SK-N-SH (cell line): Measurements from ENCODE around the gene NKD1. TPM values are rescaled to one million over a fixed set of nuclear protein-coding genes. Genes with fewer than 3 reads are reported as not detected.

Source experiments
- CTCF ChIA-PET: fragments of 300-600, 350-600 bp; formaldehyde crosslinking; extraction: SDS; loops from one replicate; lab custom pipeline; 2021; lab: Yijun Ruan, JAX
- POLR2A ChIA-PET: fragments of 350-600 bp; sonication (Branson Sonifier 250); formaldehyde crosslinking; extraction: SDS; loops from one replicate; lab custom pipeline; 2020; ENCODE audit warnings: antibody characterized with exemption, inconsistent platforms; lab: Yijun Ruan, JAX
- DNase-seq: peaks from one replicate; pipeline ENCODE4 v3.0.0; 2012
- H2AFZ ChIP-seq: fragments of 200-600 bp; sonication (generic); 2 replicates; pipeline ENCODE4 v1.8.1; 2016; ENCODE audit warnings: antibody characterized with exemption, mild to moderate bottlenecking, low read depth
- H3F3A ChIP-seq: fragments of 200-600 bp; sonication (generic); replicated peaks from 2 replicates; pipeline ENCODE3; 2016; ENCODE audit warnings: antibody characterized with exemption, mild to moderate bottlenecking; ENCODE audit not compliant: insufficient read depth
- H3K27ac ChIP-seq, 2 experiments: fragments of 200-500 bp in 1 of 2; fragments of 200-600 bp in 1 of 2; sonication (Bioruptor generic) in 1 of 2; sonication (generic), shearing (Covaris generic) in 1 of 2; 2 replicates each; pipeline versions ENCODE4 v1.5.1 to v1.6.1; 2014 to 2016; ENCODE audit warnings: low read depth in 2 of 2, inconsistent platforms in 1 of 2, low read length in 1 of 2, mild to moderate bottlenecking in 1 of 2, mixed read lengths in 1 of 2
- H3K27me3 ChIP-seq: fragments of 200-600 bp; sonication (generic), shearing (Covaris generic); 2 replicates; pipeline ENCODE4 v1.6.1; 2016; ENCODE audit warnings: mixed run types; ENCODE audit not compliant: insufficient read depth
- H3K36me3 ChIP-seq, 2 experiments: fragments of 200-500 bp in 1 of 2; fragments of 200-600 bp in 1 of 2; sonication (Bioruptor generic) in 1 of 2; sonication (generic) in 1 of 2; replicated peaks in 1 of 2; 2 replicates each; pipeline versions ENCODE3 to v1.5.1; 2014 to 2016; ENCODE audit warnings: low read length in 1 of 2, mild to moderate bottlenecking in 1 of 2; ENCODE audit not compliant: insufficient read depth in 2 of 2, control insufficient read depth in 1 of 2
- H3K4me1 ChIP-seq, 2 experiments: fragments of 200-500 bp in 1 of 2; fragments of 200-600 bp in 1 of 2; sonication (Bioruptor generic) in 1 of 2; sonication (generic), shearing (Covaris generic) in 1 of 2; 2 replicates each; pipeline versions ENCODE4 v1.5.1 to v1.6.1; 2014 to 2016; ENCODE audit warnings: low read depth in 1 of 2, low read length in 1 of 2, mixed run types in 1 of 2; ENCODE audit not compliant: insufficient read depth in 2 of 2, control insufficient read depth in 1 of 2
- H3K4me2 ChIP-seq: fragments of 200-600 bp; sonication (generic), shearing (Covaris generic); 2 replicates; pipeline ENCODE4 v1.6.1; 2017; ENCODE audit warnings: mixed run types
- H3K4me3 ChIP-seq, 2 experiments: fragments of 200-500 bp in 1 of 2; fragments of 200-600 bp in 1 of 2; sonication (Bioruptor generic) in 1 of 2; sonication (generic), shearing (Covaris generic) in 1 of 2; 2 replicates each; pipeline versions ENCODE4 v1.5.1 to v1.8.1; 2014 to 2016; ENCODE audit warnings: low read depth in 2 of 2, inconsistent platforms in 1 of 2, low read length in 1 of 2, mild to moderate bottlenecking in 1 of 2, mixed read lengths in 1 of 2, moderate library complexity in 1 of 2
- H3K79me2 ChIP-seq: fragments of 200-600 bp; sonication (generic); 2 replicates; pipeline ENCODE4 v1.8.1; 2017; ENCODE audit warnings: mild to moderate bottlenecking; ENCODE audit not compliant: insufficient read depth
- H3K9ac ChIP-seq: fragments of 200-600 bp; sonication (generic); 2 replicates; pipeline ENCODE4 v1.6.1; 2017; ENCODE audit warnings: mixed run types
- H3K9me2 ChIP-seq: fragments of 200-600 bp; sonication (generic); 2 replicates; pipeline ENCODE4 v1.6.1; 2017; ENCODE audit warnings: mixed run types
- H3K9me3 ChIP-seq: fragments of 200-600 bp; sonication (generic); 2 replicates; pipeline ENCODE4 v1.6.1; 2017; ENCODE audit warnings: mixed run types, mild to moderate bottlenecking, moderate library complexity
- H4K20me1 ChIP-seq: fragments of 200-600 bp; sonication (generic); 2 replicates; pipeline ENCODE4 v1.6.1; 2017; ENCODE audit warnings: mild to moderate bottlenecking, mixed run types; ENCODE audit not compliant: insufficient read depth
- ELF1 ChIP-seq: IDR thresholded peaks from 2 replicates; pipeline ENCODE4 v1.4.0; 2012
- EP300 ChIP-seq, 2 experiments: IDR thresholded peaks; 2 replicates each; pipeline versions ENCODE4 v1.4.0 to v1.6.1; 2012; ENCODE audit warnings: borderline replicate concordance in 1 of 2, low read depth in 1 of 2, low read length in 1 of 2
- EZH2phosphoT487 ChIP-seq: fragments of 200-600 bp; sonication (generic); IDR thresholded peaks from 2 replicates; pipeline ENCODE4 v1.6.1; 2017; ENCODE audit warnings: low read depth, mixed run types, mild to moderate bottlenecking, antibody characterized with exemption, moderate library complexity, borderline replicate concordance
- FOXM1 ChIP-seq: IDR thresholded peaks from 2 replicates; pipeline ENCODE4 v1.4.0; 2012; ENCODE audit warnings: low read depth, mild to moderate bottlenecking
- GABPA ChIP-seq: IDR thresholded peaks from 2 replicates; pipeline ENCODE4 v1.4.0; 2012; ENCODE audit warnings: low read depth, mild to moderate bottlenecking
- JUND ChIP-seq: IDR thresholded peaks from 2 replicates; pipeline ENCODE4 v1.4.0; 2012
- MEF2A ChIP-seq: IDR thresholded peaks from 2 replicates; pipeline ENCODE4 v1.4.0; 2012; ENCODE audit warnings: low read depth, borderline replicate concordance
- NFIC ChIP-seq: IDR thresholded peaks from 2 replicates; pipeline ENCODE4 v1.4.0; 2012; ENCODE audit warnings: borderline replicate concordance
- NRF1 ChIP-seq: IDR thresholded peaks from 2 replicates; pipeline ENCODE4 v1.6.1; 2012; ENCODE audit warnings: low read depth, mild to moderate bottlenecking, low read length
- POLR2AphosphoS5 ChIP-seq: IDR thresholded peaks from 2 replicates; pipeline ENCODE4 v1.6.1; 2012; ENCODE audit warnings: low read depth, low read length
- RFX5 ChIP-seq: IDR thresholded peaks from 2 replicates; pipeline ENCODE4 v1.6.1; 2012; ENCODE audit warnings: mild to moderate bottlenecking, improper control_type of control experiment, low read length
- RXRA ChIP-seq: IDR thresholded peaks from 2 replicates; pipeline ENCODE4 v1.4.0; 2012; ENCODE audit warnings: low read depth, mild to moderate bottlenecking, borderline replicate concordance
- SMC3 ChIP-seq: IDR thresholded peaks from 2 replicates; pipeline ENCODE4 v1.6.1; 2012; ENCODE audit warnings: low read depth, low read length, improper control_type of control experiment
- TAF1 ChIP-seq: IDR thresholded peaks from 2 replicates; pipeline ENCODE4 v1.6.1; 2012; ENCODE audit warnings: low read depth, mild to moderate bottlenecking, low read length, moderate library complexity, borderline replicate concordance
- TCF12 ChIP-seq: IDR thresholded peaks from 2 replicates; pipeline ENCODE4 v1.4.0; 2012
- TEAD4 ChIP-seq: IDR thresholded peaks from 2 replicates; pipeline ENCODE4 v1.4.0; 2012; ENCODE audit warnings: mild to moderate bottlenecking, borderline replicate concordance; ENCODE audit not compliant: insufficient read depth
- USF1 ChIP-seq: IDR thresholded peaks from 2 replicates; pipeline ENCODE4 v1.4.0; 2012; ENCODE audit warnings: low read depth, borderline replicate concordance
- USF2 ChIP-seq: fragments of 150-350 bp; IDR thresholded peaks from 2 replicates; pipeline ENCODE4 v1.6.1; 2017; ENCODE audit warnings: antibody characterized with exemption, low read length, low read depth, borderline replicate concordance
- YY1 ChIP-seq: IDR thresholded peaks from 2 replicates; pipeline ENCODE4 v1.4.0; 2012; ENCODE audit warnings: low read depth, mild to moderate bottlenecking
- WGBS: methylation state at CpG from one replicate; pipeline ENCODE4 v1.1.6; 2017; ENCODE audit warnings: low lambda C conversion rate; 5-methylcytosine and 5-hydroxymethylcytosine counted together
- polyA plus RNA-seq, 3 experiments: library from polyadenylated mRNA; depleted of rRNA; stranded (reverse); fragments of >200 nt; gene quantifications; 2 replicates each; pipeline ENCODE4 v1.2.3, GENCODE V29; 2012
- TF ChIP-seq, protein P1 (sequence below): IDR thresholded peaks from 2 replicates; pipeline ENCODE4; 2012
- TF ChIP-seq, protein P2 (sequence below): IDR thresholded peaks from 2 replicates; pipeline ENCODE4 v1.6.1; 2012; ENCODE audit warnings: mild to moderate bottlenecking, low read depth, low read length, moderate library complexity

The NKD1 gene
- polyA plus RNA-seq, 1 of the 3 experiments (the other 2 are of a cell fraction) = 0.02 TPM

DNA sequence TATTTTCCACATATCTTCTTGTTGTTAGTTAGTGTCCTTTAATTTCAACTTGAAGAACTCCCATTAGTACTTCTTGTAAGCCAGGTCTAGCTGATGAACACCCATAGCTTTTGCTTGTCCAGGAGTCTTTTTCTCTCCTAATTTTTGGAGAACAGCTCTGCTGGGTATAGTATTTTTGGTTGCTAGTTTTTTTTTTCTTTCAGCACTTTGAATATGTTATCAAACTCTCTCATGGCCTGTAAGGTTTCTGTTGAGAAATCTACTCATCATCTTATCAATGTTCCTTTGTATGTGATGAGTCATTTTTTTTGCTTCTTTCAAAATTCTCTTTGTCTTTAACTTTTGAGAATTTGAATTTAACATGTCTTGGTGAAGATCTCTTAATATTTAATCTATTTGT lies 31.8 kb upstream of the NKD1 start:
- H3K4me3 ChIP-seq = no peak overlapping the region
- no peaks in the 10 kb centered on the region for H3K4me1 ChIP-seq
- H2AFZ ChIP-seq = no peak overlapping the region
- no peak overlapping the region for H3K27ac ChIP-seq
- TF ChIP-seq GABPA (no peak), SMC3 (no peak), EZH2phosphoT487 (no peak), NFIC (no peak), YY1 (no peak), RFX5 (no peak), TAF1 (no peak), USF2 (no peak), ELF1 (no peak), POLR2AphosphoS5 (no peak), TCF12 (no peak), RXRA (no peak)
- TF ChIP-seq, protein P1, sequence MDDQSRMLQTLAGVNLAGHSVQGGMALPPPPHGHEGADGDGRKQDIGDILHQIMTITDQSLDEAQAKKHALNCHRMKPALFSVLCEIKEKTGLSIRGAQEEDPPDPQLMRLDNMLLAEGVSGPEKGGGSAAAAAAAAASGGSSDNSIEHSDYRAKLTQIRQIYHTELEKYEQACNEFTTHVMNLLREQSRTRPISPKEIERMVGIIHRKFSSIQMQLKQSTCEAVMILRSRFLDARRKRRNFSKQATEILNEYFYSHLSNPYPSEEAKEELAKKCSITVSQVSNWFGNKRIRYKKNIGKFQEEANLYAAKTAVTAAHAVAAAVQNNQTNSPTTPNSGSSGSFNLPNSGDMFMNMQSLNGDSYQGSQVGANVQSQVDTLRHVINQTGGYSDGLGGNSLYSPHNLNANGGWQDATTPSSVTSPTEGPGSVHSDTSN = no peak
- TF ChIP-seq, protein P2, sequence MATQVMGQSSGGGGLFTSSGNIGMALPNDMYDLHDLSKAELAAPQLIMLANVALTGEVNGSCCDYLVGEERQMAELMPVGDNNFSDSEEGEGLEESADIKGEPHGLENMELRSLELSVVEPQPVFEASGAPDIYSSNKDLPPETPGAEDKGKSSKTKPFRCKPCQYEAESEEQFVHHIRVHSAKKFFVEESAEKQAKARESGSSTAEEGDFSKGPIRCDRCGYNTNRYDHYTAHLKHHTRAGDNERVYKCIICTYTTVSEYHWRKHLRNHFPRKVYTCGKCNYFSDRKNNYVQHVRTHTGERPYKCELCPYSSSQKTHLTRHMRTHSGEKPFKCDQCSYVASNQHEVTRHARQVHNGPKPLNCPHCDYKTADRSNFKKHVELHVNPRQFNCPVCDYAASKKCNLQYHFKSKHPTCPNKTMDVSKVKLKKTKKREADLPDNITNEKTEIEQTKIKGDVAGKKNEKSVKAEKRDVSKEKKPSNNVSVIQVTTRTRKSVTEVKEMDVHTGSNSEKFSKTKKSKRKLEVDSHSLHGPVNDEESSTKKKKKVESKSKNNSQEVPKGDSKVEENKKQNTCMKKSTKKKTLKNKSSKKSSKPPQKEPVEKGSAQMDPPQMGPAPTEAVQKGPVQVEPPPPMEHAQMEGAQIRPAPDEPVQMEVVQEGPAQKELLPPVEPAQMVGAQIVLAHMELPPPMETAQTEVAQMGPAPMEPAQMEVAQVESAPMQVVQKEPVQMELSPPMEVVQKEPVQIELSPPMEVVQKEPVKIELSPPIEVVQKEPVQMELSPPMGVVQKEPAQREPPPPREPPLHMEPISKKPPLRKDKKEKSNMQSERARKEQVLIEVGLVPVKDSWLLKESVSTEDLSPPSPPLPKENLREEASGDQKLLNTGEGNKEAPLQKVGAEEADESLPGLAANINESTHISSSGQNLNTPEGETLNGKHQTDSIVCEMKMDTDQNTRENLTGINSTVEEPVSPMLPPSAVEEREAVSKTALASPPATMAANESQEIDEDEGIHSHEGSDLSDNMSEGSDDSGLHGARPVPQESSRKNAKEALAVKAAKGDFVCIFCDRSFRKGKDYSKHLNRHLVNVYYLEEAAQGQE = no peak
- POLR2A ChIA-PET = no interaction called here
- no peaks in the 10 kb centered on the region for H3K36me3 ChIP-seq
- H3K27me3 ChIP-seq = no peaks in the 10 kb centered on the region
- H3K4me2 ChIP-seq = no peak overlapping the region
- no peak for DNase-seq
- H3K9me2 ChIP-seq = no peaks in the 10 kb centered on the region
- H3F3A ChIP-seq = no peaks in the 10 kb centered on the region
- no peak overlapping the region for H3K9ac ChIP-seq
- H3K79me2 ChIP-seq = no peaks in the 10 kb centered on the region
- H4K20me1 ChIP-seq = no peaks in the 10 kb centered on the region
- CTCF ChIA-PET = interaction anchor here (0.9 to 1.0 kb wide), 3 partner anchors 12 to 31 kb away, joined by 3 read pairs; no protein-coding TSS in a partner anchor
- H3K9me3 ChIP-seq = no peaks in the 10 kb centered on the region

DNA sequence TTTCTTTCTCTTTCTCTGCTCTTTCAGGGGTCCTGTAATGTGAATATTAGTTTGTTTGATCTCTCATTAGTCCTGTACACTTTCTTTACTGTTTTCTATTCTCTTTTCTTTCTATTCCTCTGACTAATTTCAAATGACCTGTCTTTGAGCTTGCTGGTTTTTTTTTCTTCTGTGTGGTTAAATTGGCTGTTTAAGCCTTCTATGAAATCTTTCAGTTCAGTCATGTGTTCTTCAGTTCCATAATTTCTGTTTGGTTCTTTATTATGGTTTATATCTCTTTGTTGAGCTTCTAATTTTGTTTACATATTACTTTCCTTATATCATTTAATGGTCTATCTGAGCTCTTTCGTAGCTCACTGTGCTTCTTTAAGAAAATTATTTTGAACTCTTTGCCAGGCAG lies 31.3 kb upstream of the NKD1 start:
- H3F3A ChIP-seq = no peaks in the 10 kb centered on the region
- no peaks in the 10 kb centered on the region for H3K79me2 ChIP-seq
- CTCF ChIA-PET = interaction anchor here (0.9 to 1.0 kb wide), 3 partner anchors 12 to 30 kb away, joined by 3 read pairs; no protein-coding TSS in a partner anchor
- DNase-seq = no peak
- POLR2A ChIA-PET = no interaction called here
- WGBS = 33% methylated on average over 1 of the region's 1 CpG
- no peak overlapping the region for H3K4me3 ChIP-seq
- no peak overlapping the region for H3K4me2 ChIP-seq
- no peak overlapping the region for H3K9ac ChIP-seq
- H2AFZ ChIP-seq = no peak overlapping the region
- H3K9me2 ChIP-seq = no peaks in the 10 kb centered on the region
- H4K20me1 ChIP-seq = no peaks in the 10 kb centered on the region
- no peaks in the 10 kb centered on the region for H3K4me1 ChIP-seq
- no peak overlapping the region for H3K27ac ChIP-seq
- H3K27me3 ChIP-seq = no peaks in the 10 kb centered on the region
- H3K9me3 ChIP-seq = no peaks in the 10 kb centered on the region
- H3K36me3 ChIP-seq = no peaks in the 10 kb centered on the region
- TF ChIP-seq MEF2A = no peak
- TF ChIP-seq TAF1 = no peak
- TF ChIP-seq FOXM1 = no peak
- TF ChIP-seq USF1 = no peak
- no peak for TF ChIP-seq JUND
- TF ChIP-seq EP300 (IDR thresholded peaks at IDR 0.05; ENCODE audit: borderline replicate concordance in 1 of 2, low read depth in 1 of 2, low read length in 1 of 2) = no peak
- TF ChIP-seq POLR2AphosphoS5 = no peak
- TF ChIP-seq TEAD4 = no peak
- TF ChIP-seq ELF1 = no peak
- no peak for TF ChIP-seq EZH2phosphoT487
- TF ChIP-seq, protein P1 = no peak
- TF ChIP-seq NRF1 = no peak
